ENCODE data around the gene GPSM1.

DNA sequence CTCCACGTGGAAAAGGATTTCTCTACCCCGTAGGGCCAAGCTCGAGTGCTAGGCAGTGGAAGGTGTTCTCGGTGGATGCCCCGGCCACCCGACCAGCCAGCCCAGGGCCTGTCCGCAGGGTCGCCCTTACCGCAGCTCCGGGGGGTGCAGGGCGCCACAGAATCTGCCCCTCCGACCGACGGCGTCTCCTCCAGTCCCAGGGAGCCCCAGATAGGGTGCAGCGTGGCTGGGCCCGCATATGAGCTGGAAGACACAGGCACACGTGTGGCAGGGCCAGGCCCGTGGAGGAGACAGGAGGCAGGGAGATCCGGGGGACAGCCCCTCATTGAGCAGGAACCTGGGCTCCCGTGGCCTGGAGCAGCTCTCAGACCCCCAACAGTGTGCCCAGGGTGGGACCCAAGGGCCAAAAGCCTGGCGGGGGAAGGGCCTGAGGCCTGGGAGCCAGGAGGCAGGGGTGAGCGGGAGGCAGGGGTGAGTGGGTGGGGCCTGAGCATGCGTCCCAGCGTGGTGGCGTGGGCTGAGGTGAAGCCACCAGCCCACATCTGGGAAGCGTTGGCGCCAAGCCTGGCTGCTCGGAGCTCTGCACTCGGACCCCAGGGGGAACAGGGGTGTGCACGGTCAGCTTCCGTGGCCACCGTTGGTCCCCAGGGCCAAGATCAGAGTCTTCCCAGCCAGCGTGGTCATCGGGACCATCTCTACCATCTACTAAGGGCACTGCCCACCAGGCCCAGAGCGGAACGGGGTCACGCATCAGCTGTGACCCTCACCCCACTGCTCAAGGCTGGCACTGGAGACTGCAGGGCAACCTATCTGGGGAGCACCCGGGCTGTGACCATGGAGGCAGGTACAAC, 45.7 kb upstream of the GPSM1 start:
- no peak for TF ChIP-seq CTCF (IDR thresholded peaks at IDR 0.05)
- no peak for TF ChIP-seq FOXM1 (IDR thresholded peaks at IDR 0.05; ENCODE audit: low read depth)
- TF ChIP-seq TEAD4 (IDR thresholded peaks at IDR 0.05; ENCODE audit: borderline replicate concordance, insufficient read depth), result no peak
- TF ChIP-seq CHD2 (IDR thresholded peaks at IDR 0.05; ENCODE audit: low read length, partially characterized antibody), result no peak
- TF ChIP-seq REST (IDR thresholded peaks at IDR 0.05; ENCODE audit: low read depth, low read length), result no peak
- TF ChIP-seq EP300 (IDR thresholded peaks at IDR 0.05; ENCODE audit: borderline replicate concordance in 1 of 2, low read depth in 1 of 2, low read length in 1 of 2), result no peak
- no peak for TF ChIP-seq EZH2phosphoT487 (IDR thresholded peaks at IDR 0.05; ENCODE audit: borderline replicate concordance, low read depth)
- no peak for TF ChIP-seq NRF1 (IDR thresholded peaks at IDR 0.05; ENCODE audit: low read depth, low read length)
- TF ChIP-seq, protein P1, sequence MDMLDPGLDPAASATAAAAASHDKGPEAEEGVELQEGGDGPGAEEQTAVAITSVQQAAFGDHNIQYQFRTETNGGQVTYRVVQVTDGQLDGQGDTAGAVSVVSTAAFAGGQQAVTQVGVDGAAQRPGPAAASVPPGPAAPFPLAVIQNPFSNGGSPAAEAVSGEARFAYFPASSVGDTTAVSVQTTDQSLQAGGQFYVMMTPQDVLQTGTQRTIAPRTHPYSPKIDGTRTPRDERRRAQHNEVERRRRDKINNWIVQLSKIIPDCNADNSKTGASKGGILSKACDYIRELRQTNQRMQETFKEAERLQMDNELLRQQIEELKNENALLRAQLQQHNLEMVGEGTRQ (IDR thresholded peaks at IDR 0.05; ENCODE audit: borderline replicate concordance, low read depth, low read length), result no peak
- no peak for TF ChIP-seq POLR2AphosphoS5 (IDR thresholded peaks at IDR 0.05; ENCODE audit: low read depth, low read length)
- TF ChIP-seq GATA2 (CRISPR knock-in tag; IDR thresholded peaks at IDR 0.05), result no peak

Data from SK-N-SH (cell line).